GM21447 (cell line): ENCODE results near the gene MICAL1.
"Not testable (repeated sequence)": the region's sequence is repeated elsewhere in the genome, so short reads cannot be mapped to it uniquely, and the experiment has no call there.

Experiments used
- ATAC-seq: cut with Tn5 transposase; IDR thresholded peaks from one replicate; pipeline ENCODE4 v1.9.1; 2021; ENCODE audit not compliant: unreplicated experiment

Gene MICAL1

DNA sequence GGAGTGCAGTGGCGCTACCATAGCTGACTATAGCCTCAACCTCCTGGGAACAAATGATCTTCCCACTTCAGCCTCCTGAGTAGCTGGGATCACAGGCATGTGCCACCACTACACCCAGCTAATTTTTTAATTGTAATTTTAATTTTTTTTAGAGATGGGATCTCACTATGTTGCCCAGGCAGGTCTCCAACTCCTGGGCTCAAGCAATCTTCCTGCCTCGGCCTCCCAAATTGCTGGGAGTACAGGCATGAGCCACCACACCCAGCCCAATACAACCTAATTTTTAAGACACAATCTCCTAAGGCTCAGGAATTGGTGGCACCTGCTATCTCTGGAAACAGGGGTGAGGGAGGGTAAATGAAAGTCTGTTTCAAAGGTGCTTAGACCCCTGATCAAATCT lies 21.6 kb upstream of the MICAL1 start:
- no peak for ATAC-seq

DNA sequence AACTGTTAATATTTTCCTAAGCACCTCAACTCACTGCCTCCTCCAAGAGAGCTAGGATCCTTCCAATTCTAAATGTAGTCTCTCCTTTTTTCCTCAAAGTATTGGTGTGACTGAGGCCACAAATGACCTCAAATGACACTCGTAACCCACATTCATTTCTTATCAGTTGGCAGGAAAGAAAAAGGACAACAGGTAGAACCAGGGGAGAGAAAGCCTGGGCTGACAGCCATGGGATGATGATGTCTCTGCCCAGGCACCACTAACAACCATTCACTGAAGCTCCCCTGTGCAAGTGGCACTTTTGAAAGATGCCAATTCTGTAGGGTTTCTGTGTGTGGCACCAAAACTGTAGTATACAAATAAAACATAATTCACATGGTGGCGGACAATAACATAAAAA lies 20.1 kb upstream of the MICAL1 start:
- no peak for ATAC-seq

DNA sequence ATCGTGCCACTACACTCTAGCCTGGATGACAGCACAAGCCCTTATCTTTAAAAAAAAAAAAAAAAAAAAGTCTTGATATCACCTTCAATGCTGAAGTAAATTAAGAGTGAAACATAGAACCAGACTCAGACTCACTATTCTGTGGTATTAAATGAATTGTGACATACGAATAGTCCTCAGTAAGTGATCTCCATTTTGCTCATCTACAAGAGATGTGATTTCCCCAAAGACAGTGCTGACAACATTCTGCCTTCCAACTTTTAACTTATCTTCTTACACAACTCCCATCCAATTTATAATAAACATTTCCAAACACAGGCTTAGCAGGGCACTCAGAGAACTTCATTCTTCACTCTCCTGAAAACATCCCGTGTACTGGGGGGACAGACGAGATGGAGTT lies 19.4 kb upstream of the MICAL1 start:
- no peak for ATAC-seq

DNA sequence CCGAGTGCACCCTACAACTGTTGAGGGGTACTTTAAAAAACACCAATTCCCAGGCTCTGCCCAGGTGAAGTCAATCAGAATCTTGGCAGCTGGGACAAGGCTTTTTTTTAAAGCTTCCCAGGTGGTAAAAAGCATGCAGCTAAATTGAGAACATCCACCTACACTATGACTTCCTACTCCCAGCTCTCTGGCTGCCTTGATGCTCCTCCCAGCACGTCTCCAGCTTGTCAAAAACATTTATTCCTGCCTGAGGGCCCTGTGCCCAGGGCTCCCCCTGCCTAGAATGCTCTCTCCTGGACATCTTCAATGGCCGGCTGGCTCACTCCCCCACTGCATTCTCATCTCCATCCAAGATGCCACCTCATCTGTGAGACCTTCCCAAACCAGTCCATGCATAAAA lies 17.5 kb upstream of the MICAL1 start:
- ATAC-seq, result no peak

DNA sequence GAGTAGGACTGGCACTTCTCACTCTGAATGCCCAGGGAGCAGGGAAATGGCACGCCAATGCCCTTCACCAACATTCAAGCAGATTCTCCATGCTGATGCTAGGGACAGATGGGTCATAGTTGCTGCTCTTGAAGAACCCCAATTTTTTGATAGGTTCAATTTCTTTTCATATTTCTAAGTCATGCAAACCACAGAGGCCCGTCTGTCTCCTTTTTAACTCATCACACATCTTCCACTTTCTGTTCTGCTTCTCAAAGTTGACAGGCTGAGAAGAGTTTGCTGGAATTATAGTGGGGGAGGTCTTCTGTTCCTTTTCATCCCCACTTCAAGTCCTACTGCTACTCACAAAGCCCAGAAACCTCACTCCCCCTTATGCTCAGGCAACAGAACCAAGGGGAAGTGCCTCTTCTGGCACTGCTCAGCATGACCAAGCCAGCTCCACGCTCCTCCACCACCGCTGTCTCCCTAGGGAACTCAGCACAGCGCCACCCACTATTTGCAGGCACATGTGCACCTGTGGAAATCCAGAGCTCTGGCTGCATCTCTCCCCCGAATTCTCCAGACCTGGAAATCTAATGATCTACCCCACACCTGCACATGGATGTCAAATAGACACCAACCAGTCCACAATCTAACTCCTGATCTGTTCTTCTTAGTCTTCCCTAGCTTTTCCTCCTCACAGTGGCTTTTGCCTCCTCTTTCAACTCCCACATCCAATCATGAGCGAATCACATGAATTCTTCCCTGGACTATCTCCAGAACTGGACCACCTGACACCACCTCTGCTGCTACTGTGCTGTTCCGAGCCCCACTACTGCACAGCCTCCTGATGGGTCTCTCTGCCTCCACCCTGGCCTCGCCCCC lies 16.8 kb upstream of the MICAL1 start:
- peak; percentile 72 for ATAC-seq

DNA sequence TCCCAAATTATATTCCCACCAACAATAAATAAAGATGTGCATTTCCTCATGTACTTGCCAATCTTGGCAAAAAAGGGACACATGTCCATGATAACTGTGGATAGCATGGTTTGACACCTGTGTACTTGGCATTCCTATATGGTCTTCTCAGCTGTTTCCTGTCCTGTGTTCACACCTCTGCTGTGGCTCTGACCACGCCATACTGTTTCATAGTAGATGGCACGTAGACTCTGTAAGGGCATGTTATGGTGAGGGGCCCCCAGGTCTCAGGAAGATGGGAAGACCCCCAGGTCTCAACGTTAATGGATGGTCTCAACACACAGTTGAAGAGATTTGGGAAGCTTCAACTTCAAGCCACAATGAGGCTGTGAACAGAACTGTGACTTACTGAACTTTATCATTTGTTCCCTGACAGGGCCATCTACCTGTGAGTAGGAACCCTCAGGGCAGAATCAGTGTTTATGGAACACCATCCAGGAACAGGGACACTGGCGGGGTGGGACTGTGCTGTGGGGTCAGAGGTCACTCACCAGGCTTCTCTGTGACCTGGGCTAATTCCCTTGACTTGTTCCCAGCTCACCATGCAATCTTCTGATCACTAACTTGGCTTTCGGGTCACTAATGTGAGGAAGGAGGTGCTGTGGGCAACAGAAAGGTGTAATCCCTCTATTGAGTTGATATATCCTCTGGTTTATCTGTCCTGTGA lies 15.7 kb upstream of the MICAL1 start:
- ATAC-seq, result no peak

DNA sequence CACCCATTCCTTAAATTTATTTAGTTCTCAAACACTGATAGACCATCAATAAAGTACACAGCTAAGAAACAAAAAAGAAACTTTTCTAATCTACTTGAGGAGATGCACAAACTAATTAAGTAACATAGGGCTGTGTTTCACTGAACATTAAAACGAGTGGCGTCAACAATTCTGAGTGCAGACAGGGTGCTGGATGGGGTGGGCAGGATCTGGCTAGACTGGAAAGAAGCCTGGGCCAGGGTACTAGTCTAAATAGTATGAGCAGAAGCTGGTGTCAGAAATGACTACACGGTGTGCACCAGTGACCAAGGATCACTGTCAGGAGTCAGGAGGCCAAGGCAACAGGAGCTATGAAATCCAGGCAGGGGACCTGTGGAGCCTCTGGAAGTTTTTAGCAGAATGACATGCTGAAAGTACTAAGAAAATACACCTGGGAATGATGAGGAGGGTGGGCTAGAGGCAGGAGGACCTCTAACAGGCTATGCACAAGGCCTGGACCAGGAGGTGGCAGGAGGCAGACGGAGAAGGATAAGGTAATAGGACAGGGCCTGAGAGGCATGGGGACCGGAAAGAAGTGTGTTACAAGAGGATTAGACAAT lies 14.1 kb upstream of the MICAL1 start:
- ATAC-seq, result no peak

DNA sequence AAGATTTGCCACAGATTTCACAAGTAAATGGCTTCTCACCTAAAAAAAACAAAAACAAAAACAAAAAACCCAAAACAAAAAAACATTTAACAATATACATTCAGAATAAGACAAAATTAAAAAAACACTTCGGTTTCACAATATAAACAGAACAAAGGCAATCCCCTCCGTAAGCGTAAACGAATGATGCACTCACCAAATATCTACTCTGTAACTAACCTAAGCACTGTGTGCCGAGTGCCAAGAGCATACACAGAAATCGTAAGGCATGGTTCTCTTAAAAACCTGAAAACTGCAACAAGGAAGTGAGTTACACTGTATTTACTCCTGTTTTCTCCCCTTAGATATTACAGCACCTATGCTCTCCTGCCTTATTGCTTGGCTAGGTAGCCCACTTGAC lies 12.1 kb upstream of the MICAL1 start:
- ATAC-seq, result no peak

DNA sequence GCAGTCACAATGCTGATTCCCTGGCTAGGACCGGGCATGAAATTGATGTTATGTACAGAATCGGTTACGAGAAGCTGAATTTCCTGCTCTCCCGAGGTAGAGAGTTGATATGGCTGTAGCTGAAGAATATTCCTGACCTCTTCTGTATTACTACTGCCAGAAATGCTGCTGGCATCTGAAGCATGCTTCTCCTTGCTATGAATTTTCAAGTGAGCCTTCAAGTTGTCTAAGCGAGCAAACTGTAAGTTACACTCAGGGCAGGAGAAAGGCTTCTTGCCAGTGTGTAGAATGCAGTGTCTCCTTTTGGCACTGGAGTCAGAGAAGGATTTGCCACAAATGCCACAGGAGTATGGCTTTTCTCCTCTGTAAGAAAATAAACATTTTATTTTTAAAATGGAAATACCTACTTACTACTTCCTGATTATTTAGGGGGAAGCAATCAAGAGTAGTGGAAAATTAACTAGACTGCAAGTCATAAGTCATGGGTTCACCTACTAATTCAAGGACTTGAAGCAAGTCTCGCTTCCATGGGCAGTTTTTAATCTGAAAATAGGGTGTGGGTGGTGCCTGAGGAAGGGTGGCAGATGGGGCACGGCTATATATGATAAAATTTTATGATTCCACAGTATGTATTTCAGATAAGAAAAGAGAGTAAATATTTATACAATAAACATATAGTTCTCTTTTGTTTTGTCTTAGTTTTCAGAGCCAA lies 10.8 kb upstream of the MICAL1 start:
- ATAC-seq, result no peak

DNA sequence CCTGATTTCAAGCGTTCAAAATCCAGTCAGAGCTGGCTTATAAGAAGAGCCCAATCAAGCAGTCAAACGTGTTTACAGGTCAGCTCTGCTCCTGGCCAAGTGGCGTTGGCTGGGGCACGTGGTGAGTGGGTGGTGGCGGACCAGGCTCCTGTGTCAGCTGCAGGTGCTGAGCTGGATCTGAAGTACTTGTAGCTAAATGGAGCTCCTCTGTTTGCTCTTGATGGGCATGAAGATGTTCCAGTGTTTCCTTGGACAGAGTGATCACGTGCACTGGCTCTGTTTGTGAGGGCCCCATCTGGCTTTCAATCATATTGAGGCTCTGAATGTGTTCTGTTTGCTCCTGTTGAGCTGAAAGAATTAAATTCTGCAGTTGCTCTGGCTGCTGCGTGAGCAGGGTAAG lies 10.2 kb upstream of the MICAL1 start:
- no peak for ATAC-seq

DNA sequence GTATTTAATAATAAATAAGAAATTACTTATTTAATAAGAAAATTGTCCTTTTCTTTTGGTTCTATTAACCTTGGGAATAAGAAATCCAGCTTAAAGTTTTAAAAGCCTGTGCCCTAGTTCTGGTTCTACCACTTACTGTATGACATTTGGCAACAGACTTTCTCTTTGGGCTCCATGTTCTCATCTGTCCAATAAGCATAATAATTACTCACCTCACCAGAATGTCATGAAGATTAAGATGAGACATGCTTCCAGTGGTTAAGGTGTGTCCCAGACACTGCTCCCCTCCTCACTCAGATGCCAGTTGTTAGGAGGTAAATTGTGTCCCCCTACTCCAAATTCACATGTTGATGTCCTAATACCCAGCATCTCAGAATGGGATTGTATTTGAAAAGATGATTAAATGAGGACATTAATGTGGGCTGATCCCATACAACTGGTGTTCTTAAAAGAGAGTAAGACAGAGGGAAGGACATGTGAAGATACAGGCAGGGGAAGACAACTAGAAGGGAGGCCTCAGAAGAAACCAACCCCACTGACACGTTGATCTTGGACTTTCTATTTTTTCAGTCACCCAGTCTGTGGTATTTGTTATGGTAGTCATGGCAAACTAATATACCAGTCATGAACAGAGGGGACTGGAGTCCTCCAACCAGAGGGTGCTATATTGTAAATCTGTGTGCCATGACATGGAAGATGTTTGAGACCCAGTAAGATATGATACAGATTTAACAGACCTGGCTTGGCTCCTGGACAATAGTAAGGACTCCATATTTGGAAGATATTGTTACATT lies 6.4 kb upstream of the MICAL1 start:
- ATAC-seq, result no peak

DNA sequence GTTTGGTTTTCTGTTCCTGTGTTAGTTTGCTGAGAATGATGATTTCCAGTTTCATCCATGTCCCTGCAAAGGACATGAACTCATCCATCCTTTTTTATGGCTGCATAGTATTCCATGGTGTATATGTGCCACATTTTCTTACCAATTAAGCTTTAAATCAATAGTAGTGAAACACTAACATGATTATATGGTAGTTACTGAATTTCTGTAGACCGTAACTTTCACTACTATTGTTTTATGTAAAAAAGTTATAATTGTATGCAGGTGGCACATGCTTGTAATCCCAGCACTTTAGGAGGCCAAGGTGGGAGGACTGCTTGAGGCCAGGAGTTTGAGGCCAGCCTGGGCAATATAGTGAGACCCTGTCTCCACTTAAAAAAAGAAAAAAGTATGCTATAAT lies 5.6 kb upstream of the MICAL1 start:
- not testable (repeated sequence) for ATAC-seq

DNA sequence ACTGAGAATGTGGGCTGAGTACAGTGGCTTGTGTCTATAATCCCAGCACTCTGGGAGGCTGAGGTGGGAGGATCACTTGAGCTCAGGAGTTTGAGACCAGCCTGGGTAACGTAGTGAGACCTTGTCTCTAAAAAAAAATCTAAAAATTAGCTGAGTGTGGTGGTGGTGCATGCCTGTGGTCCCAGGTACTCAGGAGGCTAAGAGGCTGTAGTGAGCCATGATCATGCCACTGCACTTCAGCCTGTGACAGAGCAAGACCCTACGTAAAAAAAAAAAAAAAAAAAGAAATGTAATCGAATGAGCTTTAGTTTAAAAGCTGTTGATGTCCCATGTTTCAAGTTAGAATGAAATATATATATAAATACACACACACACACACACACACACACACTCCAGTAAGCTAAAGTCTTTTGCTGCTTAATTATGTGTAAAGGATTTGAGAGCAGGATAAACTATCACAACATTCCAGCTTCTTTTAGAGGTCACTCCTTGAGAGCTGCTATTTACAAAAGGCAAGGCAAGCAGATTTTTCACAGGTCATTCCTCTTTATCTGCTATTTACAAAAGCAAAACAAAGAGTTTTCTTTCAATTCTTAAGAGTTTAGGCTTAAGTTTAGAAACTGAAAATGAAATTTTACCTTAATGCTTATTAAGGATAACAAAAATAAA lies 4.7 kb upstream of the MICAL1 start:
- no peak for ATAC-seq

DNA sequence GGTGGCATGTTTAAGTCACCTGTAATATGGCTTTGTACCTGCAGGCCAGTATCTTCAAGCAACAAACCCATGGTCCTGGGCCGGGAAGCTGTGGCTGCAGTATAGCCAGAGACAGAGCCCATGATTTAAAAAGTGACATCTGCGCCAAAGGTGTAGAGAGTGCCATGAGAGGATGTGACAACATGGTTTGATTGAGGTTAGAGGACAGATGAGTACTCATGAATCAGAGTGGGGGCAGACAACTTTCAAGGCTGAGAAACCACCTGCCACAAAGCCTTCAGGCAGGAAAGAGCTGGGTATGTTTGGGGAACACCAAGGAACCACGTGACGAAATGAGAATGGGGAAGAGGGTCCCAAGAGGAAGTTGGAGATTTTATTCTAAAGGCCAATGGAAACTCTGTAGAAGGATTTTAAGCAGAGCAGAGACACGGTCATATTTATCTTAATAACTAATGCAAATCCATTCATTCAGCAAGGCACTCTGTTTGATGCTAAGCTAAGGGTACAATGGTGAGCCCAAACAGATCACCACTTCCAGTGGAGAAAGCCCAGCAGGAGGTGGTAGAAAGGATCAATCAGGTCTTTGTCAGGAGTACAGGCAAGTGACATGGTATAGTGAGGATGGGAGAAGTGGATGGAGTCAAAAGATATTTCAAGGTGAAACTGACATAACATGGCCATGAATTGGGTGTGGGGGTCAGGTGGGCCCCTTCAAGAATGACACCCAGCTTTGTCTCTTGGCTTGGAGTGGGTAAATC lies 3.4 kb upstream of the MICAL1 start:
- ATAC-seq, result peak; percentile 27

DNA sequence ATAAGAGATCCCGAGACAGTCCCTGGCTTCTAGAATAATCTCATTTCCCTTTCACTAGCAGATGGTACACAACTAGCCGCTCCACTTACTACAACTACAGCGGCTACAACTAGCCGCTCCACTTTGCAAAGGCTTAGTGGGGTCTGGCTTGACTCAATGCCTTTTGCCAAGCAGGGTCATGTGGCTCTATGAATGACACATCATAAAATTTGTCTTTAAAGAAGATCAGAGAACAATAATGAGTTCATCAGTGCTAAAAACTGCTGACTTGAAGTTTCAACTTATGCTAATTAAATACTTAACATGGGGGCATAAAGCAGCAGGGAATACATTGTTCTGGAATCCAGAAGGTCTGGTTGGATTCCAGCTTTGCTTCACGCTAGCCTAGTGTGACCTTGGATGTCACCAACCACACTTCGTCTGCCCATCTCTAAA lies 2.0 kb upstream of the MICAL1 start:
- ATAC-seq, result no peak

DNA sequence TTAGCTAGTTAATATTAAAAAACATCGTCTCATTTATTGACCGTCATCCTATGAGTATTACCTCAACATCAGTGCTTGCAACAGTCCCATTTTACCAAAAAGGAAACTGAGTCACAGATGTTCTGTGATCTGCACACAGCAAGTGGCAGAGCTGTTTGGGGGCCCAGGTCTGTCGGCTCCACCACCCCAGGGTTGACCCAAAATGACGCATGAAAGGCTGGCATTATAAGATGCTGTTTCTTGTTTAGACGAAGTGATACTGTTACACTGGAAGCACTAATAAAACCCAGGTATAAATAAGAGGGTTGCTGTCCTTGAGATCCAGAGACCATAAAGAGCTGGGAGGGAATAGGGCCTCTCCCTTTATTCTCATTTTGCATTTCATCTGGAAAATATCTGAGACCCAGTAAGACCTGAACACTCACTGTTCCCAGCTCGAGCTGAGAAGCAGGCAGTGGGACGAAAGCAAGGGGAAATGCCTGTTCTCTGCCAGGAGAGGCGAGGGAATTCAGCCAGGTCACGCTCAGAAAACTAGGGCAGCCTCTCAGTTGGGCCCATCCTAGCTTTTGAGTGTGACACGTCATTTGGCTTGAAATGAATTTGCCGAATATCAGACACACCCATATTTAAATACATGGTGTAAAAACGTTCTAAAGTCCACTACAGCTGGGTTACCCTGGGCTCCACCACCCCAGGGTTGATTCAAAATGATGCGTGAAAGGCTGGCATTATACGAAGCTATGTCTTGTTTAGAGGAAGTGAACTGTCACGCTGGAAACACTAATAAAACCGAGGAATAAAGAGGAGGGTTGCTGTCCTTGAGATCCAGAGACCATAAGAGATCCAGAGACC lies 1.4 kb upstream of the MICAL1 start:
- ATAC-seq, result no peak

DNA sequence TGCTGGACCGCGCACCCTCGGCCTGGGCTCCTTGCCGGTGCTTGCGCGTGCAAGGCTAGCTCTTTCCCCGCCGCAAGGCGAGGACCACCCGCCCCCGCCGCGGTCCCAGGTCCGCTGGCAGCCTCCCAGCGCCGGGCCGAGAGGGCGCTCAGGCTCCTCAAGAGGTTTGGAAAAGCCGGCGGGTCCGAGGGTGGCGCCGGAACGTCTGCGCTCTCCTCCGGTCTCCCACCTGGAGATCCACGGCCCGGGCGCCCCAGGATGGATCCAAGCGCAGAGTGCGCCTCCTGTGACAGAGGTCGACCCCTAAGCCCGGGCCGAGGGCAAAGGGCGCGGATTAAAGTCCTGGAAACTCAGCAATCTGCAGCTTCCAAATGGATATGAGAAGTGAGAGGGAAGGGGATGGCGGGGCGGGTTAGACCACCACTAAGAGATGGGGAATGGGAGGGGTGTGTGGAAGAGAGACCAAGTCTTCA lies 575 bp upstream of the MICAL1 start:
- peak; percentile 6 for ATAC-seq
